Mucosa of gallbladder (tissue), 1 donor: ENCODE results near the gene TIMD4. TPM values are rescaled to one million over a fixed set of nuclear protein-coding genes. Genes with fewer than 3 reads are reported as not detected.

Experiments used
- DNase-seq: peaks from one replicate; pipeline ENCODE4 v3.0.0-alpha.2; 2020; ENCODE audit warnings: low spot score
- total RNA-seq: library from RNA; stranded (reverse); gene quantifications from one replicate; pipeline ENCODE4 v1.2.1, GENCODE V29; 2021
- donor health status: DM: no; HTN: no; CAD: no.

Gene TIMD4
- total RNA-seq, 1 donor from 2014 or later: 0.29 TPM

DNA sequence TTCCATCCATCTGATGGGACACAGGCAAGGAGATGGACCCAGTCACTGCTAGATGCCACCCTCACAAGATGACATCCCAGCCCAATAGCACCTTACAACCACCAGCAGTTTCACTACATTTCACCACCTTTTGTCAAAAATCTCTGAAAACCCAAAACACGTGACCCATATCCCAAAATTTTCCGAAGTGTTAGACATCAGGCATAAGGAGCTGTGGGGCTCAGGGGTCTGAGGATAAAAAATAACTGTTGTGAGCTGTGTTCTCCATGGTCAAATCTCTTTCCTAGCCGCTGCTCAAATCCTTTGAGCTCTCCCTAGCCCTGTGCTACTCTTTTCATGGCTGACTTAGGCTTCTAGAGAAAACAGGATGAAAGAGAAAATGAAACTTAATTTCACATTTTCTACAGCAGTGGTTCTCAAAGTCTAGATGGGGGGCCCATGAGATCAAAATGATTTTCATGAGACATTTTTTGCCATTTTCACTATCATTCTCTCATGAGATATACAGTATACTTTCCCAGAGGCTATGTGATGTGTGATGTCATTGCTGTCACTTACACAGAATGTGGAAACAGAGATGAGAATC is 40.7 kb downstream of the TIMD4 start:
- DNase-seq: no peak

GRCh38 chr5:156920861-156921431 is 42.1 kb downstream of the TIMD4 start:
- DNase-seq: no peak

DNA sequence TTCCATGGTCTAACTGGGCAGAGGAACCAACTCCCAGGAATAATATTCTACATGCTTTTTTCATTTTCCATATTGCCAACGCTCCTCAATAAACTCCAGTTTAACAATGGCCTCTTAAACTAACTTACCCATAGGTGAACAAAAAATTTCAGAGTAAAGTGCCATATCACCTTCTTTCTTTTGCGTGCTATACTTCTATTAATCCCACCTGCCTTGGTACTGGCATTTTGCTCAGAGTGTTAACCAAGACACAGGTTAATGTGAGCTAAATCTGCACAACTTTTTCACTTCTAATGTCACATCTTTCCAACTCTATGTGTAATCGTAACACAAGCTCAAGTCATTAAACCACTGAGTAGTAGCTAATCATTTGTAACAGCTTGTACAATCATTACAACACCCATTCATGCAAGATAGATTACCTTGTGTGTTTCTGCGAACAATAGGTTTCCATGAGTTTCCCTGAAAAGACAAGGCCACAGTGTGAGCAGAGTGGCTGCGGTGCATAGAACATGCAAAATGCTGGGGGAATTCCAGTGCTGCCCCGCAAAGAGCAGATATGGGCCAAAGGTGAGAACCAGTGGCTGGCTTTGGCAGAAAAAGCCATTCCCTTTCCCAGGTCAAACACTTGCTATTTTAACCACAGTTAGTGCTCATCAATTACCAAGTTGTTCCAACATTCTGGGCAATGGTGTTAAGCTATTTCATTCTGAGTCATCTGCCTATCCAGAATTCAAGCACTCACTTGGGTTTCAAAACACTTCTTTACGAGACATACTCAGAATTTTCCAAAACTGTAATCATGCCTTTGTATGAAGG is 42.8 kb downstream of the TIMD4 start:
- DNase-seq: no peak

- no peak for DNase-seq
Observed at GRCh38 chr5:156918311-156918845, 44.6 kb downstream of the TIMD4 start.

- DNase-seq: no peak
Observed at GRCh38 chr5:156914371-156914737, 48.7 kb downstream of the TIMD4 start.

DNA sequence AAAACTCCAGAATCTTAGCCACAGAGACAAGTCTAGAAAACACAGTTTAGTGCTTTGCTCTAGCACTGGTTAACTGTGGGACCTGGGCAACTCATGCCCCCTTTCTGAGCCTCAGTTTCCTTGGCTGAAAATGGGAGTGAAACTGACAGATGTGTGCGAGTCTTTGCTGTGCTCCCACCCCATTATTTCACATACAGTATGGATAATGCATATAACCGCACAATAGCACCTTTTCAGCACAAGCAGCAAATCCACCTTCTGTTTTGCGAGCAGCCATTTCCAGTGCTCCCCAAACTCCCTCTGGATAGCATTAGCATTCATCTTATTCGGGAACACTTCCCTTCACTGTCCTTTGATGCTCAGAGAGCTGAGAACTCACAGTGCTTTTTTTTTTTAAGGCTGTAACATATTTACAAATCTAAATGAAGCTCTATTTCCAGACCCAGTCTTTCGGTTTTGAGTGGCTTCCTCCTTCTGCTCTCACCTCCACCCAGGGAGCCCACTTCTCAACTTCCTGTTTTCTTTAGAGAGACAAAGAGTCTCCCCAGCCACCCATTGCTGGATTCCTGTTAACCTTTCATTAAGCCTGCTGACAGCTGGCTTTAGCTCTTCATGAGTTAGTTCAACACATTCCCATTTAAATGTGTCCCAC is 49.2 kb downstream of the TIMD4 start:
- DNase-seq: no peak

DNA sequence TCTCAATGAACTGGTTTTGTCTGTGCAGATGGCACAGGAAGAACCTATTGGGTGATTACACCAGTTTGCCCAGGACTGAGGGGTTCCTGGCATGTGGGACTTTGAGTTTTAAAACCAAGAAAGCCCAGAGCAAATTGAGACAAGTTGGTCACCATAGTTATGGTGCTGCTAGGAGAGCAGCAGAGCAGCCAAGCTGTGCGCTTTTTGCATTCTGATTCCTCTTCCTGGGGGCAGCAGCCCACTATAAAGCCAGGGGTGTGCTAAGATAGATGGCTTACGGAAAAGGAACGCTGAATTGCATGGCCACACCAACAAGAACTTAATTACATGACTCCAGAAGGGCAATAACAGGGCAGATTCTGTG is 49.7 kb downstream of the TIMD4 start:
- DNase-seq: no peak

GRCh38 chr5:156912869-156913268 is 50.2 kb downstream of the TIMD4 start:
- DNase-seq: no peak

- no peak for DNase-seq
Observed at GRCh38 chr5:156909180-156909579, 53.8 kb downstream of the TIMD4 start.

DNA sequence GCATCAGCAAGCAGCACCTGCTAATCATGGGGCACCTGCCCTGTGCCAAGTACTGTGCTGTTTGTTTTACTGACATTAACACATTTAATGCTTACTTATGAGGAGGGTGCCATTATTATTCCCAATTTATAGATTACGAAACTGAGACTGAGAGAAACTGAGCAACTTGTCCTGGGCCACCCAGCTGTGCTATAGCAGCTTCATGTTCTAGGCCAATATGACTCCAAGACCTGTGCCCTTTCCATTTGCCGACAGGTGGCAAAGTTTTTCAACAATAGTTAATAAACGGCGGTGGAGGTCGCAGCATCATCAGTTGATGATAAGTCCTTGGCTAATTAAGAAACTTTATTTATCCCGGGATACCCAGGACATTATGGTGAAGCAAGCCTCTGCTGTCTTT is 55.4 kb downstream of the TIMD4 start:
- no peak for DNase-seq

GRCh38 chr5:156906807-156907206 is 56.2 kb downstream of the TIMD4 start:
- no peak for DNase-seq

- DNase-seq: no peak
Observed at GRCh38 chr5:156896546-156896945, 66.5 kb downstream of the TIMD4 start.

GRCh38 chr5:156893517-156893916 is 69.5 kb downstream of the TIMD4 start:
- DNase-seq: no peak

DNA sequence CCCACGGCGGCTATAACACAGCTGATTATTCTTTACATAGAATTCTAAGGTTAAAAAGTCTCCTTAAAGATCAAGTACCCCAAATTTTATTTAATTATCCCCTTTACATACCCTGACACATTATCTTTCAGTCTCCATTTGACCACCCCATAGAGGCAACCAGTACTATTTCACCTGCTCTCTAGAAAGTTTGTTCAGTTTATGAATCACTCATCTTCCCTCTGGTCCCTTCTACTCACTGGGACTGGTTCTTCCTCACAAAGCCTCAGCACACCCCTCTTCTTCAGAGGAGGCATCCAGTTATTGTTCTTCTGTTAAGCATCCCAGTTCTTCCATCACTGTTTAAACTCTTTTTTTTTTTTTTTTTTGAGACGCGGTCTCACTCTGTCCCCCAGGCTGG is 70.2 kb downstream of the TIMD4 start:
- DNase-seq: no peak

- DNase-seq: no peak
Observed at GRCh38 chr5:156892223-156892622, 70.8 kb downstream of the TIMD4 start.

DNA sequence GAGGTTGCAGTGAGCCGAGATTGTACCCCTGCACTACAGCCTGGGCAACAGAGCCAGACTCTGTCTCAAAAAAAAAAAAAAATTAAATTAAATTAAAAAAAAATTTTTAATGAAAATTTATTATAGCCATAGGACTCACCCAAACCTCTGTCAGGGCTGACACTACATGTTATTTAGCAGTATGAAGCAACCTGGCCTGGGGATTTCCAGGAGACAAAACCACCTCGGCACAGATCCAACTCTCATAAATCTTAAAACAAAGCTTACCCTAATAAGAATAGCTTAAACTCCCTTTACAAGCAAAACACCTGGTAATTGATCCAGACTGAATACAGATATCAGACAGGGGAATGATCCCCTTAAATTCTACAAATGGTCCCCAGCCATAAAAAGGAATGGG is 74.5 kb downstream of the TIMD4 start:
- DNase-seq: no peak

- DNase-seq: no peak
Observed at GRCh38 chr5:156883316-156883875, 79.6 kb downstream of the TIMD4 start.

- DNase-seq: no peak
Observed at GRCh38 chr5:156879665-156880285, 83.3 kb downstream of the TIMD4 start.

DNA sequence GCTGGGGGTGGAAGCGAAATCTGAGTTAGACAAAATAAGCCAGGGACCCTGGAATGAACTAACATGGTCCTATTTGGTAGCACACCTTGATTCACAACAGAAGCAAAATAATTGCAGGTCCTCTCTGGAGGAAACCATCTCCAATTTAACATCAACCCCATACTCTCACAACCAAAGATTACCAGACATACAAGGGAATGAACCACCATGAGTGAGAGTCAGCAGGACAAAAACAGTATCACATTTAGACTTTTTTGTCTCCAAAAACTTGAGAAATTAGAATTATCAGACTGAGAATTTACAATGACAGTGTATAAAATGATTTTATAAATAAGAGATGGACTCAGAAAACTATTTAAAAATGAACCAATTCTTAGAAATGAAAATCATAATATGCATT is 91.8 kb downstream of the TIMD4 start:
- DNase-seq: no peak

- no peak for DNase-seq
Observed at GRCh38 chr5:156870498-156870839, 92.6 kb downstream of the TIMD4 start.
